GM23338 (cell line): ENCODE results near the gene IL1RAPL2. TPM values are rescaled to one million over a fixed set of nuclear protein-coding genes. Genes with fewer than 3 reads are reported as not detected.

Experiments
- ATAC-seq: fragments of 200-7000 bp; cut with Tn5 transposase; 3 replicates; pipeline ENCODE4 v1.9.1; 2020
- DNase-seq: peaks from one replicate; pipeline ENCODE4 v3.0.0-alpha.2; 2015; ENCODE audit warnings: low spot score
- H2AFZ ChIP-seq: fragments of 200-600 bp; sonication (generic); 2 replicates; pipeline ENCODE4 v1.8.0; 2016; ENCODE audit warnings: antibody characterized with exemption, mild to moderate bottlenecking, moderate library complexity
- H3F3A ChIP-seq: fragments of 200-600 bp; sonication (generic); replicated peaks from 2 replicates; pipeline ENCODE4 v1.8.0; 2017; ENCODE audit warnings: antibody characterized with exemption, mixed run types, low read depth
- H3K27ac ChIP-seq: fragments of 200-600 bp; sonication (generic); 2 replicates; pipeline ENCODE4 v1.6.1; 2016; ENCODE audit warnings: low read depth
- H3K27me3 ChIP-seq: fragments of 200-600 bp; sonication (generic); 2 replicates; pipeline ENCODE4 v1.8.0; 2016; ENCODE audit warnings: mild to moderate bottlenecking, mixed run types, moderate library complexity; ENCODE audit not compliant: insufficient read depth
- H3K36me3 ChIP-seq: fragments of 200-600 bp; sonication (generic); 2 replicates; pipeline ENCODE4 v1.8.0; 2016; ENCODE audit warnings: mild to moderate bottlenecking; ENCODE audit not compliant: insufficient read depth
- H3K4me1 ChIP-seq: fragments of 200-600 bp; sonication (generic); 2 replicates; pipeline ENCODE4 v1.8.0; 2016; ENCODE audit warnings: mild to moderate bottlenecking, moderate library complexity; ENCODE audit not compliant: insufficient read depth
- H3K4me2 ChIP-seq: fragments of 200-600 bp; sonication (generic); 2 replicates; pipeline ENCODE4 v1.7.1; 2017; ENCODE audit warnings: mixed run types
- H3K4me3 ChIP-seq: fragments of 200-600 bp; sonication (generic); 2 replicates; pipeline ENCODE4 v1.6.1; 2016; ENCODE audit warnings: mixed run types
- H3K79me2 ChIP-seq: fragments of 200-600 bp; sonication (generic); replicated peaks from 2 replicates; pipeline ENCODE4 v1.8.0; 2017; ENCODE audit warnings: mild to moderate bottlenecking; ENCODE audit not compliant: insufficient read depth
- H3K9me2 ChIP-seq: fragments of 200-600 bp; sonication (generic); 2 replicates; pipeline ENCODE4 v1.8.0; 2017; ENCODE audit not compliant: insufficient read depth
- H4K20me1 ChIP-seq: fragments of 200-600 bp; sonication (generic); replicated peaks from 2 replicates; pipeline ENCODE4 v1.8.0; 2017; ENCODE audit warnings: mild to moderate bottlenecking; ENCODE audit not compliant: insufficient read depth
- H3K27ac Mint-ChIP-seq: 2 replicates; pipeline ENCODE4 v1.8.0; 2020; ENCODE audit warnings: inconsistent platforms, mild to moderate bottlenecking, moderate library complexity, mixed read lengths
- H3K27me3 Mint-ChIP-seq: 3 replicates; pipeline ENCODE4 v1.8.0; 2022; ENCODE audit warnings: low read depth, mild to moderate bottlenecking, moderate library complexity, mixed read lengths, inconsistent platforms; ENCODE audit not compliant: insufficient read depth, poor library complexity
- H3K36me3 Mint-ChIP-seq: 3 replicates; pipeline ENCODE4 v1.8.0; 2021; ENCODE audit warnings: low read depth, mild to moderate bottlenecking, inconsistent platforms, moderate library complexity, mixed read lengths
- H3K4me1 Mint-ChIP-seq: 3 replicates; pipeline ENCODE4 v1.8.0; 2020; ENCODE audit warnings: mild to moderate bottlenecking, inconsistent platforms, mixed read lengths
- H3K4me3 Mint-ChIP-seq: 3 replicates; pipeline ENCODE4 v1.8.0; 2021; ENCODE audit warnings: moderate library complexity, mild to moderate bottlenecking, inconsistent platforms, mixed read lengths
- H3K9me3 Mint-ChIP-seq: 3 replicates; pipeline ENCODE4 v1.8.0; 2020; ENCODE audit warnings: moderate library complexity, mild to moderate bottlenecking, inconsistent platforms, mixed read lengths
- CREB1 ChIP-seq: fragments of 250-450 bp; sonication (Bioruptor Pico); IDR thresholded peaks from 2 replicates; pipeline ENCODE4 v1.5.0; 2020; ENCODE audit warnings: low read depth, mild to moderate bottlenecking, moderate library complexity
- JUNB ChIP-seq: IDR thresholded peaks from one replicate; pipeline ENCODE4 v1.6.1; 2016; ENCODE audit warnings: antibody characterized with exemption; ENCODE audit not compliant: unreplicated experiment
- NANOG ChIP-seq: IDR thresholded peaks from 2 replicates; pipeline ENCODE4 v1.6.1; 2016; ENCODE audit warnings: antibody characterized with exemption, borderline replicate concordance
- POLR2AphosphoS5 ChIP-seq: IDR thresholded peaks from 2 replicates; pipeline ENCODE4 v1.6.1; 2016; ENCODE audit warnings: antibody characterized with exemption, low read depth
- STAT1 ChIP-seq: IDR thresholded peaks from one replicate; pipeline ENCODE4 v1.6.1; 2016; ENCODE audit warnings: antibody characterized with exemption; ENCODE audit not compliant: unreplicated experiment
- ZNF114 ChIP-seq: fragments of 250-450 bp; sonication (Bioruptor Pico); IDR thresholded peaks from 2 replicates; pipeline ENCODE4 v1.5.0; 2020; ENCODE audit warnings: mild to moderate bottlenecking, moderate library complexity
- ZNF331 ChIP-seq: fragments of 250-450 bp; sonication (Bioruptor Pico); IDR thresholded peaks from 2 replicates; pipeline ENCODE4 v1.5.0; 2020; ENCODE audit warnings: low read depth, mild to moderate bottlenecking, moderate library complexity
- polyA plus RNA-seq: library from polyadenylated mRNA; unstranded; fragments of >200 nt; fragmentation: Nextera tagmentation; extraction: Ambion mirVana; gene quantifications from 2 replicates; pipeline ENCODE4 v1.2.1, GENCODE V29; 2016
- total RNA-seq: library from RNA; depleted of rRNA; stranded (reverse); fragments of >200 nt; shearing (Covaris generic); gene quantifications from 2 replicates; pipeline ENCODE4 v1.2.3, GENCODE V29; 2014
- TF ChIP-seq, protein P1 (sequence below), 2 experiments: fragments of 200-600 bp in 1 of 2; sonication (generic) in 1 of 2; conservative IDR thresholded peaks; 2 replicates each; pipeline versions ENCODE4 v1.5.1 to v1.6.1; 2016 to 2017; ENCODE audit warnings: antibody characterized with exemption in 2 of 2, low read depth in 2 of 2, mild to moderate bottlenecking in 2 of 2, moderate library complexity in 1 of 2
- TF ChIP-seq, protein P2 (sequence below): fragments of 250-450 bp; sonication (Bioruptor Pico); IDR thresholded peaks from 2 replicates; pipeline ENCODE4 v1.5.0; 2020; ENCODE audit warnings: mild to moderate bottlenecking, moderate library complexity

Gene IL1RAPL2
- total and polyA plus RNA-seq, 2 experiments from 2014 or later: 0.80 to 0.94 TPM

DNA sequence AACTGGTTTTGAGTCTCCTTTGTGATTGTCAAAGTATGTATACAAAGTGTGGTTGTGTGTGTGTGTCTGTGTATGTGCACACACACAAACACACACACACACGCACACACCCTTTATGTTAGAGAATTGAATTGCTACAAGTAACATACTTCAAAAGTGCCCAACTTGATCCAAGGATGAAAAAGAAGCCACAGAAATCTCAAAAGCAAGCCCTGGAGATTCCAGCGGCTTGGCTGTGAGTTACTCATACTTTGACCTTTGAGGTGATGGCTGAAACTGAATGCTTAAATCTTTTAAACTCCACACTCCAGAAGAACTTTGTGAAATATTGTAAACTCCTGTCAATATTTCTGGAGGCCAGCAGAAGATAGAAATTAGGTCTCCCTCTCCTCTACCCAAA is 1087.9 kb downstream of the IL1RAPL2 start:
- Mint-ChIP-seq H3K4me3 (no peak overlapping the region), H3K9me3 (no peaks in the 10 kb centered on the region; the same call in 2 of the 3 replicates)

DNA sequence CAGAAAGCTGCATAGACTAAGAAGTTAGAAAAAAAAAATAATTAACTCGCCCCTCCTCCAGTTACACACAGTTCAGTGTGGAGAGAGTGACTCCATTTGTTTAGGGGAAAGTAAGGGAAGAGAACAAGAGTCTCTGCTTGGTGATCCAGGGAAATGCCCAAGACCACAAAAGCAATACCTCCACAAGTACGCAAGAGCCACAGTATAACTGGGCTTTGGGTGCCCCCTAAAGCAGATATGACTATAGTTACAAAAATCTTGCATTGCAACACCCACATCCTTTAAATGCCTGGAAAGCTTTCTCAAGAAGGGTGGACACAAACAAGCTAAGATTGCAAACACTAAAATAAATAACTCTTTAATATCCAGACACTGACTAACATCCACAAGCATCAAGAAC is 1092.1 kb downstream of the IL1RAPL2 start:
- H3K27me3 ChIP-seq: no peaks in the 10 kb centered on the region
- H4K20me1 ChIP-seq: no peaks in the 10 kb centered on the region
- Mint-ChIP-seq H3K4me1 (no peaks in the 10 kb centered on the region), H3K4me3 (no peak overlapping the region), H3K9me3 (no peaks in the 10 kb centered on the region; the same call in 2 of the 3 replicates), H3K27me3 (no peaks in the 10 kb centered on the region), H3K27ac (no peak overlapping the region), H3K36me3 (no peaks in the 10 kb centered on the region)
- H3K79me2 ChIP-seq: no peaks in the 10 kb centered on the region
- ATAC-seq (no peak), DNase-seq (no peak)
- no peaks in the 10 kb centered on the region for H3K36me3 ChIP-seq
- TF ChIP-seq, protein P1, sequence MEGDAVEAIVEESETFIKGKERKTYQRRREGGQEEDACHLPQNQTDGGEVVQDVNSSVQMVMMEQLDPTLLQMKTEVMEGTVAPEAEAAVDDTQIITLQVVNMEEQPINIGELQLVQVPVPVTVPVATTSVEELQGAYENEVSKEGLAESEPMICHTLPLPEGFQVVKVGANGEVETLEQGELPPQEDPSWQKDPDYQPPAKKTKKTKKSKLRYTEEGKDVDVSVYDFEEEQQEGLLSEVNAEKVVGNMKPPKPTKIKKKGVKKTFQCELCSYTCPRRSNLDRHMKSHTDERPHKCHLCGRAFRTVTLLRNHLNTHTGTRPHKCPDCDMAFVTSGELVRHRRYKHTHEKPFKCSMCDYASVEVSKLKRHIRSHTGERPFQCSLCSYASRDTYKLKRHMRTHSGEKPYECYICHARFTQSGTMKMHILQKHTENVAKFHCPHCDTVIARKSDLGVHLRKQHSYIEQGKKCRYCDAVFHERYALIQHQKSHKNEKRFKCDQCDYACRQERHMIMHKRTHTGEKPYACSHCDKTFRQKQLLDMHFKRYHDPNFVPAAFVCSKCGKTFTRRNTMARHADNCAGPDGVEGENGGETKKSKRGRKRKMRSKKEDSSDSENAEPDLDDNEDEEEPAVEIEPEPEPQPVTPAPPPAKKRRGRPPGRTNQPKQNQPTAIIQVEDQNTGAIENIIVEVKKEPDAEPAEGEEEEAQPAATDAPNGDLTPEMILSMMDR (conservative IDR thresholded peaks at IDR 0.05; ENCODE audit: low read depth in 2 of 2): peak in 1 of 2 experiments; percentile 10; a peak in 1 of 4 replicates
- TF ChIP-seq STAT1: no peak
- no peaks in the 10 kb centered on the region for H3K9me2 ChIP-seq
- H3K4me2 ChIP-seq: no peak overlapping the region
- H3K27ac ChIP-seq: no peak overlapping the region
- no peaks in the 10 kb centered on the region for H3K4me1 ChIP-seq
- no peak overlapping the region for H3K4me3 ChIP-seq
- no peaks in the 10 kb centered on the region for H3F3A ChIP-seq
- no peak overlapping the region for H2AFZ ChIP-seq

More for the DNA sequence above, 1087.9 kb downstream of the IL1RAPL2 start:
- Mint-ChIP-seq H3K36me3 (no peaks in the 10 kb centered on the region), H3K27me3 (peaks cover 4% of the 10 kb centered on the region), H3K27ac (no peak overlapping the region), H3K4me1 (no peaks in the 10 kb centered on the region)
- H3F3A ChIP-seq: no peaks in the 10 kb centered on the region
- TF ChIP-seq ZNF114 (no peak), POLR2AphosphoS5 (no peak), STAT1 (no peak)
- no peaks in the 10 kb centered on the region for H3K4me1 ChIP-seq
- H2AFZ ChIP-seq: no peak overlapping the region
- no peak overlapping the region for H3K4me3 ChIP-seq
- no peaks in the 10 kb centered on the region for H4K20me1 ChIP-seq
- H3K27me3 ChIP-seq: no peaks in the 10 kb centered on the region
- ATAC-seq: no peak
- H3K9me2 ChIP-seq: no peaks in the 10 kb centered on the region
- H3K27ac ChIP-seq: no peak overlapping the region
- no peaks in the 10 kb centered on the region for H3K79me2 ChIP-seq
- no peak for DNase-seq
- no peak overlapping the region for H3K4me2 ChIP-seq
- H3K36me3 ChIP-seq: no peaks in the 10 kb centered on the region

DNA sequence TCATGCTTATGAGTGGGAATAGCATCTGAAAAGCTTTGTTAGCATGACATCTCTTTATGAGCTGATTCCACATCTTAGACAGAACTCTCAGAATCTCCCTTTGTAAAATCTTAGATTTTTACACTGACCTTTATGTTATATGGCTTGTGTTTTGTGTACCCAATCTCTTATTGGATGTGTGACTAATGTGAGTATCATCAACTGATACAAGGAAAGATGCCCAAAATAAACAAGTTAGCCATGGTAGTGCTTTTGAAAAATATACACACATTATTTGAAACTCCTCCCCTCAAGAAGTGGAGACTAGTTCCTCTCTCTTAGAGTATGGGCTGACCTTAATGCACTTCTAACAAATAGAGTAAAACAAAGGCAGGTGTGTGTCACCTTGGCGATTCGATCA is 1096.2 kb downstream of the IL1RAPL2 start:
- H3K4me1 ChIP-seq: no peaks in the 10 kb centered on the region
- no peak overlapping the region for H3K27ac Mint-ChIP-seq
- H3F3A ChIP-seq: no peaks in the 10 kb centered on the region
- H3K9me3 Mint-ChIP-seq: no peaks in the 10 kb centered on the region; the same call in 2 of the 3 replicates
- H3K79me2 ChIP-seq: no peaks in the 10 kb centered on the region
- H3K4me3 ChIP-seq: no peak overlapping the region
- no peak overlapping the region for H3K4me2 ChIP-seq
- H3K4me3 Mint-ChIP-seq: no peak overlapping the region
- H3K27me3 ChIP-seq: no peaks in the 10 kb centered on the region
- DNase-seq (no peak), ATAC-seq (no peak)
- no peaks in the 10 kb centered on the region for H3K27me3 Mint-ChIP-seq
- no peaks in the 10 kb centered on the region for H4K20me1 ChIP-seq
- no peaks in the 10 kb centered on the region for H3K9me2 ChIP-seq
- H3K36me3 Mint-ChIP-seq: no peaks in the 10 kb centered on the region
- H2AFZ ChIP-seq: no peak overlapping the region
- no peaks in the 10 kb centered on the region for H3K36me3 ChIP-seq
- no peak overlapping the region for H3K27ac ChIP-seq
- H3K4me1 Mint-ChIP-seq: peaks cover 2% of the 10 kb centered on the region; the same call in 1 of the 3 replicates
- no peak for TF ChIP-seq ZNF114
- TF ChIP-seq NANOG: no peak
- TF ChIP-seq, protein P2, sequence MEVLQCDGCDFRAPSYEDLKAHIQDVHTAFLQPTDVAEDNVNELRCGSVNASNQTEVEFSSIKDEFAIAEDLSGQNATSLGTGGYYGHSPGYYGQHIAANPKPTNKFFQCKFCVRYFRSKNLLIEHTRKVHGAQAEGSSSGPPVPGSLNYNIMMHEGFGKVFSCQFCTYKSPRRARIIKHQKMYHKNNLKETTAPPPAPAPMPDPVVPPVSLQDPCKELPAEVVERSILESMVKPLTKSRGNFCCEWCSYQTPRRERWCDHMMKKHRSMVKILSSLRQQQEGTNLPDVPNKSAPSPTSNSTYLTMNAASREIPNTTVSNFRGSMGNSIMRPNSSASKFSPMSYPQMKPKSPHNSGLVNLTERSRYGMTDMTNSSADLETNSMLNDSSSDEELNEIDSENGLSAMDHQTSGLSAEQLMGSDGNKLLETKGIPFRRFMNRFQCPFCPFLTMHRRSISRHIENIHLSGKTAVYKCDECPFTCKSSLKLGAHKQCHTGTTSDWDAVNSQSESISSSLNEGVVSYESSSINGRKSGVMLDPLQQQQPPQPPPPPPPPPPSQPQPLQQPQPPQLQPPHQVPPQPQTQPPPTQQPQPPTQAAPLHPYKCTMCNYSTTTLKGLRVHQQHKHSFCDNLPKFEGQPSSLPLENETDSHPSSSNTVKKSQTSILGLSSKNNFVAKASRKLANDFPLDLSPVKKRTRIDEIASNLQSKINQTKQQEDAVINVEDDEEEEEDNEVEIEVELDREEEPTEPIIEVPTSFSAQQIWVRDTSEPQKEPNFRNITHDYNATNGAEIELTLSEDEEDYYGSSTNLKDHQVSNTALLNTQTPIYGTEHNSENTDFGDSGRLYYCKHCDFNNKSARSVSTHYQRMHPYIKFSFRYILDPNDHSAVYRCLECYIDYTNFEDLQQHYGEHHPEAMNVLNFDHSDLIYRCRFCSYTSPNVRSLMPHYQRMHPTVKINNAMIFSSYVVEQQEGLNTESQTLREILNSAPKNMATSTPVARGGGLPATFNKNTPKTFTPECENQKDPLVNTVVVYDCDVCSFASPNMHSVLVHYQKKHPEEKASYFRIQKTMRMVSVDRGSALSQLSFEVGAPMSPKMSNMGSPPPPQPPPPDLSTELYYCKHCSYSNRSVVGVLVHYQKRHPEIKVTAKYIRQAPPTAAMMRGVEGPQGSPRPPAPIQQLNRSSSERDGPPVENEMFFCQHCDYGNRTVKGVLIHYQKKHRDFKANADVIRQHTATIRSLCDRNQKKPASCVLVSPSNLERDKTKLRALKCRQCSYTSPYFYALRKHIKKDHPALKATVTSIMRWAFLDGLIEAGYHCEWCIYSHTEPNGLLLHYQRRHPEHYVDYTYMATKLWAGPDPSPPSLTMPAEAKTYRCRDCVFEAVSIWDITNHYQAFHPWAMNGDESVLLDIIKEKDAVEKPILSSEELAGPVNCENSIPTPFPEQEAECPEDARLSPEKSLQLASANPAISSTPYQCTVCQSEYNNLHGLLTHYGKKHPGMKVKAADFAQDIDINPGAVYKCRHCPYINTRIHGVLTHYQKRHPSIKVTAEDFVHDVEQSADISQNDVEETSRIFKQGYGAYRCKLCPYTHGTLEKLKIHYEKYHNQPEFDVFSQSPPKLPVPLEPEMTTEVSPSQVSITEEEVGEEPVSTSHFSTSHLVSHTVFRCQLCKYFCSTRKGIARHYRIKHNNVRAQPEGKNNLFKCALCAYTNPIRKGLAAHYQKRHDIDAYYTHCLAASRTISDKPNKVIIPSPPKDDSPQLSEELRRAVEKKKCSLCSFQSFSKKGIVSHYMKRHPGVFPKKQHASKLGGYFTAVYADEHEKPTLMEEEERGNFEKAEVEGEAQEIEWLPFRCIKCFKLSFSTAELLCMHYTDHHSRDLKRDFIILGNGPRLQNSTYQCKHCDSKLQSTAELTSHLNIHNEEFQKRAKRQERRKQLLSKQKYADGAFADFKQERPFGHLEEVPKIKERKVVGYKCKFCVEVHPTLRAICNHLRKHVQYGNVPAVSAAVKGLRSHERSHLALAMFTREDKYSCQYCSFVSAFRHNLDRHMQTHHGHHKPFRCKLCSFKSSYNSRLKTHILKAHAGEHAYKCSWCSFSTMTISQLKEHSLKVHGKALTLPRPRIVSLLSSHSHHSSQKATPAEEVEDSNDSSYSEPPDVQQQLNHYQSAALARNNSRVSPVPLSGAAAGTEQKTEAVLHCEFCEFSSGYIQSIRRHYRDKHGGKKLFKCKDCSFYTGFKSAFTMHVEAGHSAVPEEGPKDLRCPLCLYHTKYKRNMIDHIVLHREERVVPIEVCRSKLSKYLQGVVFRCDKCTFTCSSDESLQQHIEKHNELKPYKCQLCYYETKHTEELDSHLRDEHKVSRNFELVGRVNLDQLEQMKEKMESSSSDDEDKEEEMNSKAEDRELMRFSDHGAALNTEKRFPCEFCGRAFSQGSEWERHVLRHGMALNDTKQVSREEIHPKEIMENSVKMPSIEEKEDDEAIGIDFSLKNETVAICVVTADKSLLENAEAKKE (CRISPR knock-in tag): no peak
- TF ChIP-seq JUNB: no peak
- TF ChIP-seq STAT1: no peak
- TF ChIP-seq ZNF331 (CRISPR knock-in tag): no peak
- TF ChIP-seq CREB1 (CRISPR knock-in tag): no peak
- no peak for TF ChIP-seq POLR2AphosphoS5
